Sigmoid colon (tissue), 7 donors: Measurements from ENCODE around the gene MSLN. TPM values are rescaled to one million over a fixed set of nuclear protein-coding genes. Genes with fewer than 3 reads are reported as not detected.

ENCODE experiments used
- polyA plus RNA-seq, 3 donors: library from polyadenylated mRNA; stranded (reverse); fragments of 200-250 nt; gene quantifications; one replicate each; pipeline ENCODE4 v1.2.3, GENCODE V29; 2013
- small RNA-seq, 3 donors: library from RNA; depleted of rRNA; stranded (forward); fragments of <200 nt; gene quantifications; one replicate each; pipeline ENCODE3, GENCODE V24; 2016
- total RNA-seq, 4 donors: library from RNA; depleted of rRNA; stranded (reverse); fragments of >200 nt; gene quantifications; one replicate each; pipeline ENCODE4 v1.1.0, GENCODE V29; 2016
- donor health status: healthy with polysubstance abuse.
- donor health status: Bipolar disorder and iron deficiency.
- donor health status: healthy.

Gene MSLN
- total and polyA plus RNA-seq, 7 donors: 0.54 to 3.5 (median 1.2) TPM; not detected in 3

Small RNA genes lying within 50 kb of the gene (small RNA-seq; reads per million reads assigned to genes)
- 0 reads per million in 3 donors for gene MIR662

Other genes starting within 250 kb of the MSLN start
- 10 to 100 TPM; 10.3 to 24.4 (median 16.9) TPM for gene CAPN15, start 233.0 kb upstream of the MSLN start, total RNA-seq
- gene CAPN15, start 233.0 kb upstream of the MSLN start, polyA plus RNA-seq: 10 to 100 TPM; 35.4 to 85.8 (median 60.1) TPM
- gene PRR35, start 200.3 kb upstream of the MSLN start, total RNA-seq: not detected
- not detected for gene PRR35, start 200.3 kb upstream of the MSLN start, polyA plus RNA-seq
- 1 to 10 TPM; 1.5 to 4.2 (median 1.7) TPM for gene NHLRC4, start 193.7 kb upstream of the MSLN start, total RNA-seq
- gene NHLRC4, start 193.7 kb upstream of the MSLN start, polyA plus RNA-seq: 1 to 10 TPM in 1 of 3 donors, under 1 TPM in 2; 0.60 to 1.5 (median 0.69) TPM
- 10 to 100 TPM; 15.5 to 45.7 (median 22.6) TPM for gene PIGQ, start 190.8 kb upstream of the MSLN start, total RNA-seq
- gene PIGQ, start 190.8 kb upstream of the MSLN start, polyA plus RNA-seq: 10 to 100 TPM; 11.1 to 47.4 (median 12.0) TPM
- 10 to 100 TPM; 16.8 to 32.7 (median 17.9) TPM for gene RAB40C, start 170.7 kb upstream of the MSLN start, total RNA-seq
- gene RAB40C, start 170.7 kb upstream of the MSLN start, polyA plus RNA-seq: 10 to 100 TPM; 28.8 to 41.2 (median 38.3) TPM
- 1 to 10 TPM in 1 of 4 donors, under 1 TPM in 3; 0.27 to 1.4 (median 0.43) TPM for gene WFIKKN1, start 129.7 kb upstream of the MSLN start, total RNA-seq
- under 1 TPM; 0.46 to 0.80 (median 0.60) TPM for gene WFIKKN1, start 129.7 kb upstream of the MSLN start, polyA plus RNA-seq
- 100 to 1,000 TPM; 101 to 163 (median 157) TPM for gene METTL26, start 124.4 kb upstream of the MSLN start, total RNA-seq
- gene METTL26, start 124.4 kb upstream of the MSLN start, polyA plus RNA-seq: 100 to 1,000 TPM in 1 of 3 donors, 10 to 100 TPM in 2; 79.5 to 132 (median 87.1) TPM
- 10 to 100 TPM; 52.1 to 63.4 (median 55.6) TPM for gene MCRIP2, start 118.9 kb upstream of the MSLN start, total RNA-seq
- gene MCRIP2, start 118.9 kb upstream of the MSLN start, polyA plus RNA-seq: 100 to 1,000 TPM; 106 to 132 (median 131) TPM
- gene WDR90, start 111.4 kb upstream of the MSLN start, total RNA-seq: 10 to 100 TPM in 3 of 4 donors, 1 to 10 TPM in 1; 6.6 to 37.1 (median 13.7) TPM
- 10 to 100 TPM in 1 of 3 donors, 1 to 10 TPM in 2; 5.4 to 49.0 (median 7.2) TPM for gene WDR90, start 111.4 kb upstream of the MSLN start, polyA plus RNA-seq
- 10 to 100 TPM; 35.3 to 58.8 (median 48.8) TPM for gene RHOT2, start 92.6 kb upstream of the MSLN start, total RNA-seq
- 100 to 1,000 TPM in 1 of 3 donors, 10 to 100 TPM in 2; 48.3 to 159 (median 52.9) TPM for gene RHOT2, start 92.6 kb upstream of the MSLN start, polyA plus RNA-seq
- gene RHBDL1, start 85.1 kb upstream of the MSLN start, total RNA-seq: 1 to 10 TPM in 2 of 4 donors, under 1 TPM in 1, not detected in 1; 0.68 to 6.1 (median 1.5) TPM
- gene RHBDL1, start 85.1 kb upstream of the MSLN start, polyA plus RNA-seq: 1 to 10 TPM in 1 of 3 donors, under 1 TPM in 1, not detected in 1; 0.46 to 5.6 TPM
- gene STUB1, start 80.3 kb upstream of the MSLN start, total RNA-seq: 100 to 1,000 TPM; 109 to 183 (median 174) TPM
- gene STUB1, start 80.3 kb upstream of the MSLN start, polyA plus RNA-seq: 100 to 1,000 TPM; 104 to 136 (median 122) TPM
- 10 to 100 TPM; 52.8 to 93.4 (median 73.8) TPM for gene JMJD8, start 76.4 kb upstream of the MSLN start, total RNA-seq
- 10 to 100 TPM; 18.7 to 49.3 (median 22.2) TPM for gene JMJD8, start 76.4 kb upstream of the MSLN start, polyA plus RNA-seq
- 10 to 100 TPM in 2 of 4 donors, 1 to 10 TPM in 2; 6.4 to 17.7 (median 9.9) TPM for gene WDR24, start 70.3 kb upstream of the MSLN start, total RNA-seq
- 1 to 10 TPM; 2.4 to 9.8 (median 3.5) TPM for gene WDR24, start 70.3 kb upstream of the MSLN start, polyA plus RNA-seq
- 1 to 10 TPM in 3 of 4 donors, under 1 TPM in 1; 0.16 to 1.6 (median 1.4) TPM for gene FBXL16, start 54.9 kb upstream of the MSLN start, total RNA-seq
- gene FBXL16, start 54.9 kb upstream of the MSLN start, polyA plus RNA-seq: 1 to 10 TPM in 1 of 3 donors, under 1 TPM in 1, not detected in 1; 0.60 to 2.4 TPM
- gene METRN, start 45.6 kb upstream of the MSLN start, total RNA-seq: 10 to 100 TPM; 27.8 to 49.9 (median 32.2) TPM
- gene METRN, start 45.6 kb upstream of the MSLN start, polyA plus RNA-seq: 10 to 100 TPM; 16.5 to 32.8 (median 31.8) TPM
- 10 to 100 TPM; 27.1 to 53.1 (median 39.5) TPM for gene ANTKMT, start 39.6 kb upstream of the MSLN start, total RNA-seq
- 10 to 100 TPM; 18.6 to 38.1 (median 21.3) TPM for gene ANTKMT, start 39.6 kb upstream of the MSLN start, polyA plus RNA-seq
- gene CCDC78, start 34.3 kb upstream of the MSLN start, total RNA-seq: under 1 TPM in 1 of 4 donors, not detected in 3; 0.49 TPM
- 1 to 10 TPM in 1 of 3 donors, not detected in 2; 3.4 TPM for gene CCDC78, start 34.3 kb upstream of the MSLN start, polyA plus RNA-seq
- gene HAGHL, start 33.6 kb upstream of the MSLN start, total RNA-seq: 1 to 10 TPM; 2.6 to 4.6 (median 3.8) TPM
- 10 to 100 TPM in 1 of 3 donors, 1 to 10 TPM in 1, under 1 TPM in 1; 0.92 to 10.5 (median 1.2) TPM for gene HAGHL, start 33.6 kb upstream of the MSLN start, polyA plus RNA-seq
- gene CIAO3, start 19.7 kb upstream of the MSLN start, total RNA-seq: 10 to 100 TPM; 18.9 to 28.5 (median 23.8) TPM
- gene CIAO3, start 19.7 kb upstream of the MSLN start, polyA plus RNA-seq: 10 to 100 TPM; 18.6 to 51.0 (median 25.4) TPM
- gene RPUSD1, start 27.6 kb downstream of the MSLN start, total RNA-seq: 10 to 100 TPM; 10.7 to 20.2 (median 13.2) TPM
- 10 to 100 TPM; 14.4 to 31.1 (median 17.3) TPM for gene RPUSD1, start 27.6 kb downstream of the MSLN start, polyA plus RNA-seq
- 1 to 10 TPM; 2.8 to 7.7 (median 5.1) TPM for gene CHTF18, start 27.9 kb downstream of the MSLN start, total RNA-seq
- gene CHTF18, start 27.9 kb downstream of the MSLN start, polyA plus RNA-seq: 10 to 100 TPM in 1 of 3 donors, 1 to 10 TPM in 2; 1.8 to 29.2 (median 1.8) TPM
- gene GNG13, start 40.0 kb downstream of the MSLN start, total RNA-seq: not detected
- 1 to 10 TPM in 1 of 3 donors, under 1 TPM in 2; 0.47 to 1.2 (median 0.92) TPM for gene GNG13, start 40.0 kb downstream of the MSLN start, polyA plus RNA-seq
- gene LMF1, start 210.2 kb downstream of the MSLN start, total RNA-seq: 10 to 100 TPM; 19.9 to 34.1 (median 31.0) TPM
- gene LMF1, start 210.2 kb downstream of the MSLN start, polyA plus RNA-seq: 10 to 100 TPM in 1 of 3 donors, 1 to 10 TPM in 2; 1.2 to 13.2 (median 1.6) TPM
- 1 to 10 TPM in 3 of 4 donors, under 1 TPM in 1; 0.49 to 3.4 (median 3.0) TPM for gene SOX8, start 221.0 kb downstream of the MSLN start, total RNA-seq
- 1 to 10 TPM in 1 of 3 donors, under 1 TPM in 1, not detected in 1; under 0.01 to 2.5 TPM for gene SOX8, start 221.0 kb downstream of the MSLN start, polyA plus RNA-seq